SKM-1 treated with dmso at 0.1 percent for 144 hours (cell line): ENCODE results near the gene ARRDC5.
"Not testable (repeated sequence)": the region's sequence is repeated elsewhere in the genome, so short reads cannot be mapped to it uniquely, and the experiment has no call there.

ENCODE experiments used
- DNase-seq: peaks from one replicate; lab custom pipeline; 2025; ENCODE audit not compliant: unreplicated experiment; lab: John Stamatoyannopoulos, UW

Gene ARRDC5

GRCh38 chr19:4871711-4872110 lies 31.0 kb downstream of the ARRDC5 start:
- no peak for DNase-seq

DNA sequence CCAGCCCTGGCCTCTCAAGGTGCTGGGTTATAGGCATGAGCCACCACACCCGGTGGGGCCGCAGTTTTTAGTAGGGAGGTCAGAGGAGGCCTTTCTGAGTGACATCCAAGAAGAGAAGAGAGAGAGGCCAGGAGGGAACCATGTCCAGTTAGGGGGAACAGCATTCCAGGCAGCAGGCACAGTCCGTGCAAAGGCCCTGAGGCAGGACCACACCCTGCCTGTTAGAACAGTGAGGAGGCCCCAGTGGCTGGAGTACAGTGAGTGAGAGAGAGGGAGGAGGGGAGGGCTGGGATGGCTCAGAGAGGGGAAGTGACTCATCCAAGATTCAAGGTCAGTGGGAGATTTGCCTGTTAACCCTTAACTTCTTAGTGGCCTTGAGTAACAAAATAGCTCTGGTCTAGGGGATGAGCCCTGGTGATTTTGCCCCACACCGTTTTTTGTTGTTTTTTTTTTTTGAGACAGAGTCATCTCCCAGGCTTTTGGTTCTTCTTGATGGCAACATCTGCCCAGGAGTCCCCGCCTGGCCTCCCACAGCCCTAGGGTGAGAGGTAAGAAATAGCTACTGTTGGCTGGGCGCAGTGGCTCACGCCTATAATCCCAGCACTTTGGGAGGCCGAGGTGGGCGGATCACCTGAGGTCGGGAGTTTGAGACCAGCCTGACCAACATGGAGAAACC lies 32.5 kb downstream of the ARRDC5 start:
- DNase-seq, result peak; percentile 94

GRCh38 chr19:4868286-4868834 lies 34.3 kb downstream of the ARRDC5 start:
- DNase-seq, result no peak

DNA sequence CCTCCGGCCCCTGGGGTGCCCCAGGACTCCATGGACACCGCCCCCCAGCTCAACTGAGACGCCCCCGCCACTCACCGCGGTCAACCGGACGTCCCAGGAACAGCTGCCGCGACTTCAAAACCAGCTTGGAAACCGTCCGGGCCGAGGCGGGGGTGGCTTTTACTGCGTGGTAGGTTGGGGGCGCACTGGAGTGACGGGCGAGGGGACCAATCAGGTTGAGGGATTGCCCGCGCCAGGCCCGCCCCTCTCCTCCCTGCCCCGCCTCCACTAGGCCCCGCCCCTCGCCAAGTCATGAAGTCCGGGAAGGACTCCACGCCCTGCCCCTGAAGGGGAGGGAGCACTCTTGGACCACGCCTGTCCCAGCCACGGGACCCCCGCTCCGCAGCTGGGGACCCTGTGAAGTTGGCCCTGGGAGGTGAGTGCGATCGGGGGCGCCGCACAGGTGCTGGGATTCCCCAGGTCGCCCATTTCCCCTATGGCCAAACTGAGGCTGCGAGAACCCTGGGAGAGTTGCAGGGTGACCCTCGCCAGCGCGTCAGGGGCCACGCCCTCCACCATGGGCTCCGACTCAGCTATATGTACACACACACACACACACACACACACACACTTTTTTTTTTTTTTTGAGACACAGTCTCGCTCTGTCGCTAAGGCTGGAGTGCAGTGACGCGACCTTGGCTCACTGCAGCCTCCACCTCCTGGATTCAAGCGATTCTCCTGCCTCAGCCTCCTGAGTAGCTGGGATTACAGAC lies 35.0 kb downstream of the ARRDC5 start, which contains the start of gene PLIN3:
PLIN3 (minus strand) TSS at position 134 of the 752 bp plus-strand sequence. CDS start 6,273 bp downstream, outside the sequence.
- DNase-seq, result peak; percentile 76

GRCh38 chr19:4866595-4867424 lies 35.9 kb downstream of the ARRDC5 start:
- DNase-seq, result no peak

GRCh38 chr19:4861147-4861546 lies 41.5 kb downstream of the ARRDC5 start:
- no peak for DNase-seq

DNA sequence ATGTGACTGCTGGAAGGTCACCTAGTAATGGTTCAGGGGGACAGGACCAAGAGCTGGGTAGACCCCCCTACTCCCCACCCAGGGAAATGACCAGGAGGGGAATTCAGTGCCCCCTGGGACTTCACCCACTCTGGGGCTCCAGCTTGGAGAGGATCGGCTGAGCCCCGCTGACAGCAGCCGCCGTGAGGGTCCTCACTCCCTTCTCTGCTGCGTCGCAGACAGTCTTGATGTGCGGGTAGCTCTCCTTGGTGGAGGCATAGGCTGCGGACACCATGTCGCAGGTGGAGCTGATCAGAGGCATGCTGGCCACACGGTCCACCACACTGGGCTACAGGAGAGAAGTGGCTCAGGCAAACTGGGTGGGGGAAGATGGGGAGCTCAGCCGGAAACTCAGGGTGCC lies 43.0 kb downstream of the ARRDC5 start:
- no peak for DNase-seq

- not testable (repeated sequence) for DNase-seq
Measured at GRCh38 chr19:4856468-4856867, 46.2 kb downstream of the ARRDC5 start.

DNA sequence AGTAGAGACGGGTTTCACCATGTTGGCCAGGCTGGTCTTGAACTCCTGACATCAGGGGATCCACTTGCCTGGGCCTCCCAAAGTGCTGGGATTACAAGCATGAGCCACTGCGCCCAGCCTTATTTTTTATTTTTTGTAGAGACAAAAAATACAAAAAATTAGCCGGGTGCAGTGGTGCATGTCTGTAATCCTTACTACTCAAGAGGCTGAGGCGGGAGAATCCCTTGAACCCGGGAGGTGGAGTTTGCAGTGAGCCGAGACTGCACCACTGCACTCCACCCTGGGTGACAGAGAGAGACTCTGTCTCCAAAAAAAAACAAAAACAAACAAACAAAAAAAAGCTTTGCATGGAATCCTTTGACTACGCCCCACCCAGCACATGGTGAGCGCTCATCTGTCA lies 49.2 kb downstream of the ARRDC5 start:
- not testable (repeated sequence) for DNase-seq

DNA sequence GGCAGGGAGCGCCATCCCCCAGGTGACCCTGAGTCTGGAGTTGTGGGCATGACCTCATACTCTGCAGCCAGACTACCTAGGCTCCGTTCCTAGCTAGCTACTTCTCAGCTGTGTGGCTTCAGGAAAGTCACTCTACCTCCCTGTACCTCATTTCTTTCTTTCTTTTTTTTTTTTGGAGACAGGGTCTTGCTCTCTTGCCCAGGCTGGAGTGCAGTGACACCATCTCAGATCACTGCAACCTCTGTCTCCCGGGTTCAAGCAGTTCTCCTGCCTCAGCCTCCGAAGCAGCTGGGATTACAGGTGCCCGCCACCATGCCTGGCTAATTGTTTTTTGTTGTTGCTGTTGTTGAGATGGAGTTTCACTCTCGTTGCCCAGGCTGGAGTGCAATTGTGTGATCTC lies 50.2 kb downstream of the ARRDC5 start:
- DNase-seq, result no peak

GRCh38 chr19:4851551-4852290 lies 51.0 kb downstream of the ARRDC5 start:
- DNase-seq, result peak; percentile 29

GRCh38 chr19:4849019-4849418 lies 53.7 kb downstream of the ARRDC5 start:
- DNase-seq, result no peak

GRCh38 chr19:4847190-4847973 lies 55.3 kb downstream of the ARRDC5 start:
- no peak for DNase-seq

DNA sequence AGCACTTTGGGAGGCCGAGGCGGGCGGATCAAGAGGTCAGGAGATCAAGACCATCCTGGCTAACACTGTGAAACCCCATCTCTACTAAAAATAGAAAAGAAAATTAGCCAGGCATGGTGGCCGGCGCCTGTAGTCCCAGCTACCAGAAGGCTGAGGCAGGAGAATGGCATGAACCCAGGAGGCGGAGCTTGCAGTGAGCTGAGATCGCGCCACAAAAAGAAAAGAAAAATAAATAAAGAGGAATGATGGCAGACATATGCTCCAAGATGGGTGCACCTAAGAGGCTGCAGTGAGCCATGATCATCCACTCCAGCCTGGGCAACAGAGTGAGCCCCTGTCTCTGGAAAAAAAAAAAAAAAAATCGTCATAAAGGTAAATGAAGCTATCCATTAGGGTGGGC lies 56.7 kb downstream of the ARRDC5 start:
- not testable (repeated sequence) for DNase-seq

GRCh38 chr19:4844348-4845179 lies 58.1 kb downstream of the ARRDC5 start:
- no peak for DNase-seq

GRCh38 chr19:4843647-4843965 lies 59.1 kb downstream of the ARRDC5 start:
- DNase-seq, result no peak
